ENCODE results near the gene GIMAP2.

Gene GIMAP2

GRCh38 chr7:150738591-150739001 lies 53.1 kb downstream of the GIMAP2 start (continued):
- TF ChIP-seq ZNF518A (tag by site-specific recombination; conservative IDR thresholded peaks at IDR 0.05; ENCODE audit: low read depth) (no peak), ZNF350 (tag by site-specific recombination; IDR thresholded peaks at IDR 0.05) (no peak), ZNF23 (tag by site-specific recombination; IDR thresholded peaks at IDR 0.05; ENCODE audit: borderline replicate concordance) (no peak), ZNF473 (tag by site-specific recombination; IDR thresholded peaks at IDR 0.05) (no peak), KLF17 (tag by site-specific recombination; IDR thresholded peaks at IDR 0.05) (no peak), GLIS1 (tag by site-specific recombination; IDR thresholded peaks at IDR 0.05) (no peak), ZNF324 (tag by site-specific recombination; IDR thresholded peaks at IDR 0.05) (no peak), MEIS1 (CRISPR knock-in tag; IDR thresholded peaks at IDR 0.05; ENCODE audit: borderline replicate concordance) (no peak), ZNF2 (tag by site-specific recombination; IDR thresholded peaks at IDR 0.05) (no peak), ZSCAN4 (tag by site-specific recombination; IDR thresholded peaks at IDR 0.05) (no peak), ZNF24 (tag by site-specific recombination; IDR thresholded peaks at IDR 0.05) (no peak), ZNF169 (tag by site-specific recombination; IDR thresholded peaks at IDR 0.05) (no peak), SCRT1 (tag by site-specific recombination; IDR thresholded peaks at IDR 0.05; ENCODE audit: borderline replicate concordance) (no peak)

GRCh38 chr7:150739033-150739432 lies 53.5 kb downstream of the GIMAP2 start:
- CTCF ChIA-PET: interaction anchor here (1.0 to 1.4 kb wide), 2 partner anchors 137 to 224 kb away, joined by 3 read pairs; no protein-coding TSS in a partner anchor
- Histone ChIP-seq H3K27ac (ENCODE audit: extremely low read depth, low read depth, low read length) (no peak overlapping the region), H3K36me3 (ENCODE audit: control insufficient read depth in 2 of 2, insufficient read depth in 1 of 2, low read length in 2 of 2) (no peaks in the 10 kb centered on the region), H3K4me3 (ENCODE audit: low read depth, low read length) (no peak overlapping the region), H3K4me1 (ENCODE audit: control insufficient read depth, insufficient read depth, low read length) (no peaks in the 10 kb centered on the region), H3K9me3 (ENCODE audit: control insufficient read depth, insufficient read depth, low read depth, low read length) (no peaks in the 10 kb centered on the region)
- POLR2A ChIA-PET: no interaction called here
- TF ChIP-seq SCRT2 (tag by site-specific recombination; IDR thresholded peaks at IDR 0.05) (peak; percentile 40; the same call in 1 of the 2 replicates), ZNF747 (tag by site-specific recombination; IDR thresholded peaks at IDR 0.05) (no peak)

- CTCF ChIA-PET: interaction anchor here (1.4 kb wide), 1 partner anchor 223 kb away, joined by 3 read pairs; no protein-coding TSS in a partner anchor
- no peaks in the 10 kb centered on the region for H3K4me1 ChIP-seq (ENCODE audit: control insufficient read depth, insufficient read depth, low read length)
- H3K27ac ChIP-seq (ENCODE audit: extremely low read depth, low read depth, low read length): no peak overlapping the region
- H3K9me3 ChIP-seq (ENCODE audit: control insufficient read depth, insufficient read depth, low read depth, low read length): no peaks in the 10 kb centered on the region
- no peak overlapping the region for H3K4me3 ChIP-seq (ENCODE audit: low read depth, low read length)
- no peaks in the 10 kb centered on the region for H3K36me3 ChIP-seq (ENCODE audit: control insufficient read depth in 2 of 2, insufficient read depth in 1 of 2, low read length in 2 of 2)
- TF ChIP-seq ZNF169 (tag by site-specific recombination; IDR thresholded peaks at IDR 0.05) (no peak), ZNF837 (tag by site-specific recombination; IDR thresholded peaks at IDR 0.05) (no peak), ZNF510 (tag by site-specific recombination; IDR thresholded peaks at IDR 0.05; ENCODE audit: insufficient replicate concordance) (no peak), ZNF610 (tag by site-specific recombination; IDR thresholded peaks at IDR 0.05; ENCODE audit: borderline replicate concordance) (no peak), ZNF37A (tag by site-specific recombination; IDR thresholded peaks at IDR 0.05) (no peak), KLF9 (tag by site-specific recombination; IDR thresholded peaks at IDR 0.05; ENCODE audit: low read depth) (no peak), PRDM6 (tag by site-specific recombination; IDR thresholded peaks at IDR 0.05) (no peak)
- POLR2A ChIA-PET: no interaction called here
Observed at GRCh38 chr7:150740053-150740452, 54.5 kb downstream of the GIMAP2 start.
